ENCODE data around the gene PTMA.

DNA sequence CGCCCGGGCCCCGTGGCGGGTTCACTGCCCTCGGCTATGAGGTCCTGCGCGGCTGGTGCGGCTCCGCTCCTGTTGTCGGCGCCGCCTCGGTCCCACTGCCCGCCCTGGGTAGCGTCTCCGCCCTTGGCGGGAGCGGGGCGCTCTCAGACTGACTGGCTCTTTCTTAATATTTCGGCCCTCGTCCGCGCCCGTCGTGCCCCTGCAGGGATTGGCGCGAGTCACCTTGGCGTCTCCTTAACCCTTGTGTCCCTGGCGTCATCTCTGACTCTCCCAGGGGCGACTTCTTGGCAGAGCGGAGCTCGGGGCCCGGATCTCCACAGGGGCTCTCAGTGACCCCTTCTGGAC is 1.3 kb downstream of the PTMA start:
- TF ChIP-seq EZH2phosphoT487 (IDR thresholded peaks at IDR 0.05; ENCODE audit: borderline replicate concordance, low read depth, low read length), result no peak
- TF ChIP-seq, protein P1, sequence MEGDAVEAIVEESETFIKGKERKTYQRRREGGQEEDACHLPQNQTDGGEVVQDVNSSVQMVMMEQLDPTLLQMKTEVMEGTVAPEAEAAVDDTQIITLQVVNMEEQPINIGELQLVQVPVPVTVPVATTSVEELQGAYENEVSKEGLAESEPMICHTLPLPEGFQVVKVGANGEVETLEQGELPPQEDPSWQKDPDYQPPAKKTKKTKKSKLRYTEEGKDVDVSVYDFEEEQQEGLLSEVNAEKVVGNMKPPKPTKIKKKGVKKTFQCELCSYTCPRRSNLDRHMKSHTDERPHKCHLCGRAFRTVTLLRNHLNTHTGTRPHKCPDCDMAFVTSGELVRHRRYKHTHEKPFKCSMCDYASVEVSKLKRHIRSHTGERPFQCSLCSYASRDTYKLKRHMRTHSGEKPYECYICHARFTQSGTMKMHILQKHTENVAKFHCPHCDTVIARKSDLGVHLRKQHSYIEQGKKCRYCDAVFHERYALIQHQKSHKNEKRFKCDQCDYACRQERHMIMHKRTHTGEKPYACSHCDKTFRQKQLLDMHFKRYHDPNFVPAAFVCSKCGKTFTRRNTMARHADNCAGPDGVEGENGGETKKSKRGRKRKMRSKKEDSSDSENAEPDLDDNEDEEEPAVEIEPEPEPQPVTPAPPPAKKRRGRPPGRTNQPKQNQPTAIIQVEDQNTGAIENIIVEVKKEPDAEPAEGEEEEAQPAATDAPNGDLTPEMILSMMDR (conservative IDR thresholded peaks at IDR 0.05; ENCODE audit: low read length), result no peak
